C4-2B (cell line): ENCODE measurements around the gene POLA2.

Experiments
- CTCF ChIP-seq: fragments of 450-650 bp; conservative IDR thresholded peaks from 2 replicates; pipeline ENCODE4 v1.5.1; 2017; ENCODE audit warnings: mild to moderate bottlenecking
- ZFX ChIP-seq: fragments of 450-650 bp; IDR thresholded peaks from 2 replicates; pipeline ENCODE4 v1.6.1; 2017

- TF ChIP-seq CTCF (no peak), ZFX (no peak)
Observed at GRCh38 chr11:65330544-65330943, 68.8 kb downstream of the POLA2 start.
